ENCODE results near the gene GABARAP. TPM values are rescaled to one million over a fixed set of nuclear protein-coding genes. Genes with fewer than 3 reads are reported as not detected.
A peak's percentile ranks its signal among the peaks of the same experiment; 100 is the strongest.

Gene GABARAP
- total and polyA plus RNA-seq, 2 of the 13 experiments (the other 11 are each of a cell fraction or from before 2014, with no cell fraction given), result 161 to 310 TPM

- no peak for TF ChIP-seq MLXIP (CRISPR knock-in tag; IDR thresholded peaks at IDR 0.05; ENCODE audit: borderline replicate concordance)
- peak in 1 of 2 experiments; percentile 42; a peak in 1 of 4 replicates for TF ChIP-seq MAFK (conservative IDR thresholded peaks at IDR 0.05 in 1 of 2, IDR thresholded peaks at IDR 0.05 in 1 of 2; ENCODE audit: low read length in 2 of 2)
- 0 out of 2 replicates have a peak, but pooled peaks have one; percentile 27 for TF ChIP-seq ZFP90 (CRISPR knock-in tag; IDR thresholded peaks at IDR 0.05; ENCODE audit: borderline replicate concordance)
- no peak for TF ChIP-seq CEBPZ (IDR thresholded peaks at IDR 0.05; ENCODE audit: low read length)
- TF ChIP-seq BATF2 (CRISPR knock-in tag; IDR thresholded peaks at IDR 0.05), result no peak
- no peak for TF ChIP-seq CEBPG (CRISPR knock-in tag; IDR thresholded peaks at IDR 0.05)
- 0 out of 2 replicates have a peak, but pooled peaks have one; percentile 62 for TF ChIP-seq ZNF614 (CRISPR knock-in tag; IDR thresholded peaks at IDR 0.05; ENCODE audit: borderline replicate concordance)
- TF ChIP-seq HDAC6 (IDR thresholded peaks at IDR 0.05; ENCODE audit: low read depth, low read length), result no peak
- no peak for TF ChIP-seq ZNF572 (CRISPR knock-in tag; IDR thresholded peaks at IDR 0.05)
- TF ChIP-seq POGZ (CRISPR knock-in tag; IDR thresholded peaks at IDR 0.05), result peak; percentile 59; the same call in 1 of the 2 replicates
- peak; percentile 63; the same call in 1 of the 2 replicates for TF ChIP-seq MIER3 (CRISPR knock-in tag; IDR thresholded peaks at IDR 0.05; ENCODE audit: borderline replicate concordance)
- TF ChIP-seq GMEB2 (CRISPR knock-in tag; IDR thresholded peaks at IDR 0.05; ENCODE audit: low read depth), result peak; percentile 77
- TF ChIP-seq BRD4 (CRISPR knock-in tag; IDR thresholded peaks at IDR 0.05), result 0 out of 2 replicates have a peak, but pooled peaks have one; percentile 61
- peak; percentile 92 for TF ChIP-seq KDM5A (IDR thresholded peaks at IDR 0.05; ENCODE audit: borderline replicate concordance, low read length)
- peak; percentile 52; the same call in 1 of the 2 replicates for TF ChIP-seq JUN (CRISPR knock-in tag; IDR thresholded peaks at IDR 0.05)
- TF ChIP-seq PATZ1 (CRISPR knock-in tag; IDR thresholded peaks at IDR 0.05), result peak; percentile 97
- peak; percentile 25; the same call in 1 of the 2 replicates for TF ChIP-seq JUND (CRISPR knock-in tag; IDR thresholded peaks at IDR 0.05)
- TF ChIP-seq TCF7L2 (IDR thresholded peaks at IDR 0.05; ENCODE audit: low read depth, low read length), result no peak
These were observed 636 bp upstream of the GABARAP start (continued) for GRCh38 chr17:7242717-7243452.
